Left kidney (tissue), 8 donors: ENCODE measurements around the gene TAOK2. TPM values are rescaled to one million over a fixed set of nuclear protein-coding genes. Genes with fewer than 3 reads are reported as not detected.
A peak's percentile ranks its signal among the peaks of the same experiment; 100 is the strongest.
"Not testable (repeated sequence)": the region's sequence is repeated elsewhere in the genome, so short reads cannot be mapped to it uniquely, and the experiment has no call there.

Experiments used
- DNase-seq: peaks from one replicate; pipeline ENCODE4 v3.0.0-alpha.2; 2013
- long read RNA-seq, 8 donors: transcript quantifications; one replicate each; lab custom pipeline, GENCODE V29; 2026
- polyA plus RNA-seq: library from polyadenylated mRNA; unstranded; fragments of 120-200 nt; gene quantifications from one replicate; pipeline ENCODE4 v1.2.1, GENCODE V29; 2013; ENCODE audit not compliant: insufficient read length

Gene TAOK2
- polyA plus RNA-seq, result 45.3 TPM
- long read RNA-seq, donor 1, full-length matches to known transcripts, result 2 of 8 reads
- long read RNA-seq, donor 1, partial matches to known transcripts, result 6 of 8 reads
- long read RNA-seq, donor 1, other reads (novel, unspliced or antisense), result 0 of 8 reads
- long read RNA-seq, donor 2, full-length matches to known transcripts, result 6 of 14 reads
- long read RNA-seq, donor 2, partial matches to known transcripts, result 8 of 14 reads
- long read RNA-seq, donor 2, other reads (novel, unspliced or antisense), result 0 of 14 reads
- long read RNA-seq, donor 3, partial matches to known transcripts, result 0 of 4 reads
- long read RNA-seq, donor 3, other reads (novel, unspliced or antisense), result 0 of 4 reads
- long read RNA-seq, donor 4, result 0 reads
- long read RNA-seq, donor 5, full-length matches to known transcripts, result 4 of 9 reads
- long read RNA-seq, donor 5, partial matches to known transcripts, result 5 of 9 reads
- long read RNA-seq, donor 5, other reads (novel, unspliced or antisense), result 0 of 9 reads
- long read RNA-seq, donor 6, full-length matches to known transcripts, result 2 of 7 reads
- long read RNA-seq, donor 6, partial matches to known transcripts, result 5 of 7 reads
- long read RNA-seq, donor 6, other reads (novel, unspliced or antisense), result 0 of 7 reads
- long read RNA-seq, donor 7, full-length matches to known transcripts, result 9 of 25 reads
- long read RNA-seq, donor 7, partial matches to known transcripts, result 16 of 25 reads
- long read RNA-seq, donor 7, other reads (novel, unspliced or antisense), result 0 of 25 reads
- long read RNA-seq, donor 8, partial matches to known transcripts, result 13 of 14 reads
- long read RNA-seq, donor 8, other reads (novel, unspliced or antisense), result 0 of 14 reads

- DNase-seq, result peak; percentile 99
Observed at GRCh38 chr16:29973384-29974246, at the start of gene TAOK2. TAOK2 (plus strand) TSS chr16:29973868; CDS start chr16:29977773, 3,905 bp downstream.

- no peak for DNase-seq
Observed at GRCh38 chr16:29925105-29925756, 48.4 kb upstream of the TAOK2 start.

- DNase-seq, result peak; percentile 91
Observed at GRCh38 chr16:29925781-29926710, 47.6 kb upstream of the TAOK2 start, which contains the start of gene KCTD13. KCTD13 (minus strand) TSS chr16:29926226; CDS start chr16:29926033, 193 bp downstream.

- DNase-seq, result no peak
Observed at GRCh38 chr16:29926711-29927052, 47.0 kb upstream of the TAOK2 start.

- DNase-seq, result no peak
Observed at GRCh38 chr16:29927070-29927905, 46.4 kb upstream of the TAOK2 start.

GRCh38 chr16:29931750-29932149, 41.9 kb upstream of the TAOK2 start:
- not testable (repeated sequence) for DNase-seq

GRCh38 chr16:29940656-29941055, 33.0 kb upstream of the TAOK2 start:
- DNase-seq, result no peak

- DNase-seq, result peak; percentile 84
Observed at GRCh38 chr16:29943846-29944799, 29.5 kb upstream of the TAOK2 start.

GRCh38 chr16:29947897-29948296, 25.8 kb upstream of the TAOK2 start:
- no peak for DNase-seq

- DNase-seq, result no peak
Observed at GRCh38 chr16:29950806-29951461, 22.7 kb upstream of the TAOK2 start.

GRCh38 chr16:29951625-29952365, 21.9 kb upstream of the TAOK2 start:
- DNase-seq, result no peak

- no peak for DNase-seq
Observed at GRCh38 chr16:29958756-29959155, 14.9 kb upstream of the TAOK2 start.

- no peak for DNase-seq
Observed at GRCh38 chr16:29959293-29959692, 14.4 kb upstream of the TAOK2 start.

GRCh38 chr16:29959821-29960220, 13.8 kb upstream of the TAOK2 start:
- DNase-seq, result not testable (repeated sequence)

GRCh38 chr16:29961127-29961478, 12.6 kb upstream of the TAOK2 start:
- no peak for DNase-seq

- peak; percentile 91 for DNase-seq
Observed at GRCh38 chr16:29961479-29962343, 12.0 kb upstream of the TAOK2 start, which contains the start of gene TMEM219. TMEM219 (plus strand) TSS chr16:29962079; CDS start chr16:29963144, 1,065 bp downstream.
